K562 (cell line): Measurements from ENCODE around the gene CD6. TPM values are rescaled to one million over a fixed set of nuclear protein-coding genes. Genes with fewer than 3 reads are reported as not detected.

Experiments used
- CHD7 ChIP-seq: fragments of 200-600 bp; sonication (generic); IDR thresholded peaks from one replicate; pipeline ENCODE4 v1.6.1; 2012; ENCODE audit warnings: mild to moderate bottlenecking, low read depth, low read length, inconsistent platforms
- polyA plus RNA-seq, 8 experiments: library from polyadenylated mRNA; depleted of rRNA in 4 of 8; stranded (reverse) in 5 of 8; unstranded in 3 of 8; fragments of >200 nt; fragmentation: Nextera tagmentation in 2 of 8; fragmentation: Illumina TruSeq in 1 of 8; extraction: Ambion mirVana in 2 of 8; extraction: Trizol in 1 of 8; gene quantifications; 2 replicates each; pipeline versions ENCODE4 v1.2.1 to v1.2.3, GENCODE V29; 2011 to 2014; ENCODE audit warnings: inconsistent platforms in 1 of 8, missing spikeins in 1 of 8
- total RNA-seq, 7 experiments: library from RNA; depleted of rRNA in 6 of 7; stranded (reverse); fragments of >200 nt in 6 of 7; fragmentation: Illumina TruSeq in 2 of 7; extraction: Trizol in 2 of 7; gene quantifications; 2 replicates each; pipeline versions ENCODE4 v1.2.1 to v1.2.3, GENCODE V29; 2011 to 2021; ENCODE audit warnings: low replicate concordance in 1 of 7

The CD6 gene
- total and polyA plus RNA-seq, 9 of the 15 experiments (the other 6 are each of a cell fraction or from before 2014, with no cell fraction given): 0.84 TPM; not detected in 8

DNA sequence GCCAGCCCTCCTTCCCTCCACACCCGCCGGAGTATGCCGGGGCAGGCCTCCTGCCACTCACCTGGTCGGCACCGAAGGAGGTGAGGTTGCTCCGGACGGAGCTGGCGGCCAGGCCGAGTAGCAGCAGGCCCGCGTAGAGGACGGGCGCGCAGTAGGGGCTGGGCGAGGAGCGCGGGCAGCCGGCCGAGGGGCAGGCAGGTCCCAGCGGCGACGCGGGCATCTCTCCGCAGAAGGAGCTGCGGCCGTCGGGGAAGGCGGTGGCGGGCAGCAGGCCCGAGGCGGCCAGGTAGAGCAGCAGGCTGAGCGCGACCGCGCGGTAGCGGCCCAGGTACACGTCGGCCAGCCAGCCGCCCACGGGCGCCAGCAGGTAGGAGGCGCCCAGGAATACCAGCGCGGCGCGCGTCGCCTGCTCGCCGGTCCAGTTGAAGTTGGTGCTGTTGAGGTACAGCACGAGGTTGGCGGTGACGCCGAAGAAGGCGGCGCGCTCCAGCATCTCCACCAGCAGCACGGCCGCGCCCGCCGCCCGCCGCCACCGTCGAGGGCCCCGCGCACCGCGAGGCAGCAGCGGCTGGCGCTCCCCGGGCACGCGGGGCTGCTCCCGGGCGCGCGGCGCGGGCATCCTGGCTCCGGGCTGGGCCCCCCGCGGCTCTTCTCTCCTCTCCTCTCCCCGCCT is 20.4 kb upstream of the CD6 start (continued):
- no peak for TF ChIP-seq CHD7
